ENCODE data around the gene SLX9. TPM values are rescaled to one million over a fixed set of nuclear protein-coding genes. Genes with fewer than 3 reads are reported as not detected.

The SLX9 gene
- total RNA-seq, 1 experiment from 2014 or later = 58.7 TPM

DNA sequence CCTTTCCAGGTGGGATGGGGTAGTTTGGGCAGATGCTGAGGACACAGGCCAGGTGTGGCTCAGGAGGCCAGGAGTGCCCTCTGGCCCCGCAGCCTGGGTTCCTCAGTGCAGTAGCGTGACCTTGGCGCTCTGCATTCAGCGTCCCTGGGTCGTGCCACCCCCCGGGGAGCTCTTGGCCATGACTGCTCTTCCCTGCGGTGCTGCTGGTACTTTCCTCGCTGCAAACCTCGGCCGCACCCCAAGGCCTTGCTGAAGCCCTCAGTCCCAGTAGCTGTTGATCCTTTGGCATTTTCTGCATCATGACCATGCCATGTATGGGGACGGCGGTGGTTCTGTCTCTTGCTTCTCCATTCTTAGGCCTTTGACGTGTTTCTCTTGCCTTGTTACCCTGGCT, 13.8 kb downstream of the SLX9 start:
- Mint-ChIP-seq H3K27me3 (ENCODE audit: insufficient read depth, unreplicated experiment) (no peaks in the 10 kb centered on the region), H3K27ac (ENCODE audit: low read depth, unreplicated experiment) (no peak overlapping the region), H3K36me3 (ENCODE audit: insufficient read depth, unreplicated experiment) (peaks cover 40% of the 10 kb centered on the region), H3K4me3 (ENCODE audit: unreplicated experiment) (no peak overlapping the region), H3K4me1 (ENCODE audit: insufficient read depth, unreplicated experiment) (no peaks in the 10 kb centered on the region), H3K9me3 (ENCODE audit: unreplicated experiment) (no peaks in the 10 kb centered on the region)
- TF ChIP-seq, protein P1, sequence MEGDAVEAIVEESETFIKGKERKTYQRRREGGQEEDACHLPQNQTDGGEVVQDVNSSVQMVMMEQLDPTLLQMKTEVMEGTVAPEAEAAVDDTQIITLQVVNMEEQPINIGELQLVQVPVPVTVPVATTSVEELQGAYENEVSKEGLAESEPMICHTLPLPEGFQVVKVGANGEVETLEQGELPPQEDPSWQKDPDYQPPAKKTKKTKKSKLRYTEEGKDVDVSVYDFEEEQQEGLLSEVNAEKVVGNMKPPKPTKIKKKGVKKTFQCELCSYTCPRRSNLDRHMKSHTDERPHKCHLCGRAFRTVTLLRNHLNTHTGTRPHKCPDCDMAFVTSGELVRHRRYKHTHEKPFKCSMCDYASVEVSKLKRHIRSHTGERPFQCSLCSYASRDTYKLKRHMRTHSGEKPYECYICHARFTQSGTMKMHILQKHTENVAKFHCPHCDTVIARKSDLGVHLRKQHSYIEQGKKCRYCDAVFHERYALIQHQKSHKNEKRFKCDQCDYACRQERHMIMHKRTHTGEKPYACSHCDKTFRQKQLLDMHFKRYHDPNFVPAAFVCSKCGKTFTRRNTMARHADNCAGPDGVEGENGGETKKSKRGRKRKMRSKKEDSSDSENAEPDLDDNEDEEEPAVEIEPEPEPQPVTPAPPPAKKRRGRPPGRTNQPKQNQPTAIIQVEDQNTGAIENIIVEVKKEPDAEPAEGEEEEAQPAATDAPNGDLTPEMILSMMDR (IDR thresholded peaks at IDR 0.05; ENCODE audit: unreplicated experiment) = no peak
- ChIA-PET POLR2A (no interaction called here), CTCF (interaction anchor here (0.6 to 18.5 kb wide), 4 partner anchors 10 to 185 kb away, joined by 3 to 302 read pairs (median 68); no protein-coding TSS in a partner anchor)
- BruUV-seq (replicated peaks) = no TSS peak
- intact Hi-C loops (cut with micrococcal nuclease) = no loop called here
- no peak for DNase-seq (ENCODE audit: unreplicated experiment)

DNA sequence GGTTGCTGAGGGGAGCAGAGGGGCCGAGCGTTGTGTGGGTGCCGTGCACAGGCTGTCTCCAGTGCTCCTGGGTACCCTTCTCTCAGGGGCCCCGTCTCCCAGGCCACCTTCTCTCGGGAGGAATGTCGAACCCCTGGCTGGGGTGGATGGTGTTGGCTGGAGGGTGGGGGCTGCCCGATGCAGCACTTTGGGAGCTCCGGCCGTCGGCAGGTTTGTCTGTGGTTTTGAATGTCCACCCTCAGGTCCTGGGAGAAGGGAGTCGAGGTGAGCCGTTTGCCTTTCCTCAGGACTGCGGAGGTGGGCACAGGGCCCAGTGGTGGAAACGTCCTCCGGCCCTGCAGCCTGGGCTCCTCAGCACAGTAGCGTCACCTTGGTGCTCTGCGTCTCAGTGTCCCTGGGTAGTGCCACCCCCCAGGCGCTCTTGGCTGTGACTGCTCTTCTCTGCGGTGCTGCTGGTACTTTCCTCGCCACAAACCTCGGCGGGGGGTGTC, 14.5 kb downstream of the SLX9 start:
- BruUV-seq (replicated peaks) = no TSS peak
- Mint-ChIP-seq H3K4me1 (ENCODE audit: insufficient read depth, unreplicated experiment) (no peaks in the 10 kb centered on the region), H3K27ac (ENCODE audit: low read depth, unreplicated experiment) (no peak overlapping the region), H3K27me3 (ENCODE audit: insufficient read depth, unreplicated experiment) (no peaks in the 10 kb centered on the region), H3K4me3 (ENCODE audit: unreplicated experiment) (no peak overlapping the region), H3K9me3 (ENCODE audit: unreplicated experiment) (no peaks in the 10 kb centered on the region), H3K36me3 (ENCODE audit: insufficient read depth, unreplicated experiment) (peaks cover 44% of the 10 kb centered on the region)
- intact Hi-C loops (cut with micrococcal nuclease) = no loop called here
- ChIA-PET CTCF (interaction anchor here (0.6 to 18.5 kb wide), 4 partner anchors 9 to 184 kb away, joined by 3 to 302 read pairs (median 68); no protein-coding TSS in a partner anchor), POLR2A (no interaction called here)
- no peak for DNase-seq (ENCODE audit: unreplicated experiment)
- TF ChIP-seq, protein P1 (IDR thresholded peaks at IDR 0.05; ENCODE audit: unreplicated experiment) = no peak

DNA sequence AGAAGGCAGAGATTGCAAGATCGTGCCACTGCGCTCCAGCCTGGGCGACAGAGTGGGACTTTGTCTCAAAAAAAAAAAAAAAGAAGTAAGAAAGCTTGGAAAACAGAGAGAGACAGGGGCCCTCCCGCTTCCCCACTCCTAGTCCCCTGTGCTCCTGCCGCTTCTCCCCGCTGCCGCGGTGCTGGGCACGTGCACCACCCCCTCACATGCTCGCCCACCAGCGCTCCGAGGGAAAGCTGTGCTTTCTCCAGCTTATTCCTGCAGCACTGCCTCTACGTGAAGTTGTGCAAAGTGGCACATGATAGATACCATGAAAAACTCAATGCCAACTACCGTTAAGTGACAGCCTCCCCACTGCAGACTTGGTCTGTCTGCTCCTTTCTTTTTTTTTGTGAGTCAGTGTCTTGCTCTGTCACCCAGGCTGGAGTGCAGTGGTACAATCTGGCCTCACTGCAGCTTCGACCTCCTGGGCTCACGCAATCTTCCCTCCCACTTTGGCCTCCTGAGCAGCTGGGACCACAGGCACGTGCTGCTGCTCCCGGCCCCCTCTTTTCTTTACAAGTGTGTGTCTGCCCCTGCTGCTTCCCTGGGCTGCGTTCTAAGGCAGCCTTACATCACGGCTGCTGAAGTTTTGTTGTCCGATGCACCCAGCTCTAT, 15.4 kb downstream of the SLX9 start:
- H3K9me3 Mint-ChIP-seq (ENCODE audit: unreplicated experiment) = no peaks in the 10 kb centered on the region
- H3K27me3 Mint-ChIP-seq (ENCODE audit: insufficient read depth, unreplicated experiment) = no peaks in the 10 kb centered on the region
- no peaks in the 10 kb centered on the region for H3K4me1 Mint-ChIP-seq (ENCODE audit: insufficient read depth, unreplicated experiment)
- intact Hi-C loops (cut with micrococcal nuclease) = no loop called here
- no TSS peak for BruUV-seq (replicated peaks)
- H3K27ac Mint-ChIP-seq (ENCODE audit: low read depth, unreplicated experiment) = no peak overlapping the region
- peaks cover 46% of the 10 kb centered on the region for H3K36me3 Mint-ChIP-seq (ENCODE audit: insufficient read depth, unreplicated experiment)
- DNase-seq (ENCODE audit: unreplicated experiment) = no peak
- TF ChIP-seq, protein P1 (IDR thresholded peaks at IDR 0.05; ENCODE audit: unreplicated experiment) = no peak
- ChIA-PET POLR2A (no interaction called here), CTCF (interaction anchor here (0.7 to 18.5 kb wide), 3 partner anchors 15 to 183 kb away, joined by 3 to 302 read pairs (median 3); no protein-coding TSS in a partner anchor)
- H3K4me3 Mint-ChIP-seq (ENCODE audit: unreplicated experiment) = no peak overlapping the region

DNA sequence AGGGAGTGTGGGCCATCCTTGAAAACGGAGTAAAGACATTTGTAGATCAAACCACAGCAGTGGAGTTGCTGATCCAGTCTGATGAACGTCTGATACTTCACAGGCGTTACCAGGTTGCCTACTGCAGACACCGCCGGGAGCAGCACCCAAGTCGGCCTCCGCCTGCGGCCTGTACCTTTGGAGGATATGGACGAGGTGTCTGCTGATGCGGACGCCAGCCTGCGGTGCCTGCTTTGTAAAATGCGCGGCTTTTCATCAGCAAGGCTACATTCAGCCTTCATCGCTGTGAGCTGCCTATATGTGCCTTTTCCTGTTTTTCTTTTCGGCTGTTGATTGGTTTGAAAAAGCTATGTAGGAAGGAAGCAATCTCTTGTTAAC, 16.0 kb downstream of the SLX9 start:
- no peaks in the 10 kb centered on the region for H3K4me1 Mint-ChIP-seq (ENCODE audit: insufficient read depth, unreplicated experiment)
- BruUV-seq (replicated peaks) = no TSS peak

More for the DNA sequence above, 16.0 kb downstream of the SLX9 start:
- no peak for DNase-seq (ENCODE audit: unreplicated experiment)
- H3K9me3 Mint-ChIP-seq (ENCODE audit: unreplicated experiment) = no peaks in the 10 kb centered on the region
- H3K27ac Mint-ChIP-seq (ENCODE audit: low read depth, unreplicated experiment) = no peak overlapping the region
- H3K27me3 Mint-ChIP-seq (ENCODE audit: insufficient read depth, unreplicated experiment) = no peaks in the 10 kb centered on the region
- H3K4me3 Mint-ChIP-seq (ENCODE audit: unreplicated experiment) = no peak overlapping the region
- POLR2A ChIA-PET = no interaction called here
- intact Hi-C loops (cut with micrococcal nuclease) = no loop called here
- TF ChIP-seq, protein P1 (IDR thresholded peaks at IDR 0.05; ENCODE audit: unreplicated experiment) = no peak
- CTCF ChIA-PET = interaction anchor here (0.8 to 18.5 kb wide), 2 partner anchors 172 to 183 kb away, joined by 3 to 302 read pairs; no protein-coding TSS in a partner anchor
- H3K36me3 Mint-ChIP-seq (ENCODE audit: insufficient read depth, unreplicated experiment) = peaks cover 47% of the 10 kb centered on the region

Data from MCF 10A (cell line).